HL-60/S4 treated with retinoic acid at 250 ng/mL for 4 days and 3 days (cell line): ENCODE measurements around the gene FRS2.

Experiments
- in situ Hi-C: fragments of 300-500 bp; cut with MboI; formaldehyde crosslinking; loops from 2 replicates; pipeline ENCODE4 v1.7.0; 2022; ENCODE audit warnings: low sequenced_read_pairs

Gene FRS2

GRCh38 chr12:69500631-69501030 lies 30.4 kb downstream of the FRS2 start:
- in situ Hi-C loops = no loop called here

GRCh38 chr12:69501154-69501895 lies 31.1 kb downstream of the FRS2 start:
- in situ Hi-C loops = no loop called here

GRCh38 chr12:69502345-69503081 lies 32.3 kb downstream of the FRS2 start:
- in situ Hi-C loops = no loop called here

DNA sequence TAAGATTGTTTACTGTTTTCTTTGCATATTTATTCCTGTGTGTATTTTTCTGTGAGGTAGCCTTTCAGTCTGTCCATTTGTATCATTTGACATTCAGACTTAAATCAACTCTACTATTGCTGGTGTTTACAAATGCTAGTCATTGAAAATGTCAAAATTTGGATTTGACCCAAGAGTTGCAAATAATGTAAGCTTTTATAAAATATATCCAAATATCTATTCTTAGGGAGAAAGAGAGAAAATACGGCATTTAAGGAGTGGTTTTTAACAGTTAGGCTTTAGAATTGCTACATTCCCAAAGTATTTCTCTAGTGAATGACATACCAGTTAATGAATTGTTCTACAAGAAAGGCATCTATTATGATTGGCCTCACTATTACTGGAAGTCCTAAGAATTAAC lies 37.9 kb downstream of the FRS2 start:
- in situ Hi-C loops = no loop called here

DNA sequence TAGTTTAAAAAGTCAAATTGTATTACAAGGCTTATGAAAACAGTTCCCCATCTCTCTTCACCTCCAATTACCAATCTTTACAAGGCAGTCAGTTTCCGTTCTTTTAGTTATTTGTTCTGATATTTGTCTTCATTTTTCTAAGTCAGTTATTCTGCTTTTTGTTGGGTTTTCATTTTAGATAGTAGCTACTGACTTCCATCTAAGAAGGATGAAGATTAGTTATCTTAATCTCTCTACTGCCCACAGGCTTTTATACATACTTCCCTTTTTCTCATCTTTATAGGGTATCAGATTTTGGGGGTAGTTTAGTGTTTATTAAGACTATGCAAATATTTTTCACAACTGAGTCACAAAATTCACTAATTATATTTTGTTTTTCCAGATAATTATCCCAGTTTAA lies 38.4 kb downstream of the FRS2 start:
- in situ Hi-C loops = no loop called here

GRCh38 chr12:69509308-69509736 lies 39.1 kb downstream of the FRS2 start:
- in situ Hi-C loops = no loop called here

- in situ Hi-C loops = no loop called here
Measured at GRCh38 chr12:69509904-69510827, 40.0 kb downstream of the FRS2 start.

- in situ Hi-C loops = no loop called here
Measured at GRCh38 chr12:69511016-69511415, 40.8 kb downstream of the FRS2 start.

DNA sequence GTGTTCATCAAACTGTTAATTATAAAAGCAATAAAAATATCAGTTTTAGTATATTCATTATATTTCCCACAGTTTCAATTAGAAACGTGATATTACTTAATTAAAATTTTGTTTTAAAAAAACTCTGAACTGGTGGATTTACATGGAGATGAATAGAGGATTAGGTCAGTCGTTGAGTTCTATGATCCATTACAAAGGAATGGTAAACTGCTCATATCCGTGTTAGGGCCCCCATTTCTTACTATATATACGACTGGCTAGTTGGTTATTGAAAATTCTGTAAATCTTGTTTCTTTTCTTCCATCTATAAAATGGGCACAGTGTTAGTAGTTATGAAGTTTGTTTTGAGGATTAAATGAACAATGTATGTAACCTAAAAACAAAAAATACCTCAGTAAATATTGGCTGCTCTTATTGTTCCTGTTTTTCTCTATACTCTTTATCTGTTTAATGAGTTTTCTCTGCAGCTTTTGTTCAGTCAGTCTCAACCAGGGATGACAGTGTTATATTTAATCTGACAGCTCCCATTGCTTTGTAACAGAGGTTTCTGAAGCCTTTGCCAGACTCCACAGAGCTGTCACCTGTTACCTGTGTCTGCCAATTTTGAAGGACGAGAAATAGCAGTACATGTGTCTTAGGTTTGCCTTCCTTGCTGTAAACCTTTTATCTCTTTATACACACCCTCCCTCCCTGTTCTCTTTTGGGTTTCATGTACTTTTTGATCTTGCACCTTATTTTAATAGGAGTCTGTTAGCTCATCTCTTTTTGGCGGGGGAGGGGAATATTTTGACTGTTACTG lies 41.5 kb downstream of the FRS2 start:
- in situ Hi-C loops = no loop called here

- in situ Hi-C loops = no loop called here
Measured at GRCh38 chr12:69512820-69513219, 42.6 kb downstream of the FRS2 start.

GRCh38 chr12:69513297-69513696 lies 43.1 kb downstream of the FRS2 start:
- in situ Hi-C loops = no loop called here

GRCh38 chr12:69514111-69514510 lies 43.9 kb downstream of the FRS2 start:
- in situ Hi-C loops = no loop called here

GRCh38 chr12:69514845-69515244 lies 44.7 kb downstream of the FRS2 start:
- in situ Hi-C loops = no loop called here

DNA sequence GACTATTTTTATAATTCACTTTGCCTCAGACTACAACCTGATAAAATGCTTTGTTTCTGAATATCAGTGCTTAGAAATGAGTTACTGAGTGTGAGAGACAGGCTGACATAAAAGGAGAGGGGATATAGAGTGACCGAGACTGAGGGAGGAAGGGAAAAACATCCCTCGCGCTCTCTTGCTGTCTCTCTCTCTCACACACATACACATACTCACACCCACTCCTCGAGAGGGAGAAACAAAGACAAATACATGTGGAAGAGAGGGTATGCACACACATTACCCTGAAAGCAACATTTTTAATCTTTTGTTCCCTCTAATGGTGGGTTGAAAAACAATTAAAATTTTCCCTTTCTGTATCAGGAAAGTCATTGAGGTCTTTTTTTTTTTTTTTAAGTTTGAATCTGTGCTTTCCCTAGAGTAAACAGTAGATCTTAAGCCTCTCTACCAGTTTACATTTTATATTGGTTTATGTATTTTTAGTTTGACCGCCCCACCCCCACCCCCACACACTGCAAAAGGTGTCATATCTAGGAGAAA lies 45.3 kb downstream of the FRS2 start:
- in situ Hi-C loops = no loop called here

DNA sequence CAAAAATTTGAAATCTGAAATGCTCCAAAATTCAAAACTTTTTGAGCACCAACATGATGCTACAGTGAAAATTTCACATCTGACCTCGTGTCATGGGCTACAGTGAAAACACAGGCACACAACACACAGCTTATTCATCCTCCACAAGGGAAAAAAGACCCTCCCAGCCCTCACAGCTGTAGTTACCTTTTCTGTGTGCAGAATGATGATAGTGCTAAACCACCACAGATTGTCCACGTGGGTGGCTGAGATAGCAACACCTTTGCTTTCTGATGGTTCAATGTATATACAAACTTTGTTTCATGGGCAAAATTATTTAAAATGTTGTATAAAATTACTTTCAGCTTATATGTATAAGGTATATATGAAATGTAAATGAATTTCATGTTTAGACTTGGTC lies 46.8 kb downstream of the FRS2 start:
- in situ Hi-C loops = no loop called here

DNA sequence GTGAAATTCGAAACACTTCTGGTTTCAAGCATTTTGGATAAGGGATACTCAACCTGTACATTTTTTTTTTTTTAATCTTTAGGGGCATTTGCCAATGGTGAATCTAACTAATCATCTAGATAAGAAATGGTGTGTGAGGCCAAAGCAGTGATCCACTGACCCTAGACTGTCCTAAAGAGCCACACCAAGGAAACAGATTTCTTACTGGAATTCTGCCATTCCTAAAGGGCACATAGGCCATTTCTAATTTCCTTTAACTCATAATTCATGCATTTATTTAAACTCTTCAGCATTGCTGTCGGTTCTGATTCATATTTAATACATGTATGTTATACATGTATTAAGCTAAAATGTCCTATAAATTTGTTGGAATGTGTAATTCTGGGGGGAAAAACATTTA lies 47.2 kb downstream of the FRS2 start:
- in situ Hi-C loops = no loop called here

DNA sequence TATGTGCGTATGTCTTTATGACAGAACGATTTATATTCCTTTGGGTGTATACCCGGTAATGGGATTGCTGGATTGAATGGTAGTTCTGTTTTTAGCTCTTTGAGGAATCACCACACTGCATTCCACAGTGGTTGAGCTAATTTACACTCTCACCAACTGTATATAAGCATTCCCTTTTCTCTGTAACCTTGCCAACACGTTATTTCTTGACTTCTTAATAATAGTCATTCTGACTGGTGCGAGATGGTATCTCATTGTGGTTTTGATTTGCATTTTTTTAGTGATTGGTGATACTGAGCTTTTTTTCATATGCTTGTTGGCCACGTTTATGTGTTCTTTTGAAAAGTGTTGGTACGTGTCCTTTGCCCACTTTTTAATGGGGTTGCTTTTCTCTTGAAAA lies 49.7 kb downstream of the FRS2 start:
- in situ Hi-C loops = no loop called here

DNA sequence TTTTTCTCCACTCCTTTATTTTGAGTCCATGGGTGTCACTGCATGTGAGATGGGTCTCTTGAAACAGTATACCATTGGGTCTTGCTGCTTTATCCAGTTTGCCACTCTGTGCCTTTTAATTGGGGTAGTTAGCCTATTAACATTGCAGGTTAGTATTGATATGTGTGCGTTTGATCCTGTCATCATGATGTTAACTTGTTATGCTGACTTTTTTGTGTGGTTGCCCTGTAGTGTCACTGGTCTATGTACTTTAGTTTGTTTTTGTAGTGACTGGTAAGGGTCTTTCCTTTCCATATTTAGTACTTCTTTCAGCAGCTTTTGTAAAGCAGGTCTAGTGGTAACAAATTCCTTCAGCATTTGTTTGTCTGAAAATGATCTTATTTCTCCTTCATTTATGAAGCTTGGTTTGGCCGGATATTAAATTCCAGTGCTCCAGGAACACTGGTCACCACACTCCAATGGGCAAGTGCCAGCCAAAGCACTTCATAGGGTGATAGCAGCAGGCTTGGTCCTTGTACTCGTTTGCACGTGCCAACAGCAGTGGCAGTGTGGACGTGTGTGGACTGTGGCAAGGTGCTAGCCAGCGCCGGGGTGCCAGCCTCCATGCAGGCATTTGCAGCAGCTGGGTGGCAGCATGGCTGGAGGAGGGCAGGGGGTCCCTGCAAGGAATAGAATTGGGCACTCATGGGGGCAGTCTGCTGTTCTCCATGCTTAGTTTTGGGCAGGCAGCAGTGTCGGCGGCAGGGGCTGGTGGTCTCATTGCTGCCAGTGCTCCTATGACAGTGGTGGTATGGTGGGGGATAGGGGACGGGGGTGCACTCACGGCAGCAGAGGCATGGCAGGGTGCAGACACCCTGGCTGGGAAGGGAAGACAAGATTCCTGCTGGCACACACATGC lies 53.5 kb downstream of the FRS2 start:
- in situ Hi-C loops = no loop called here

DNA sequence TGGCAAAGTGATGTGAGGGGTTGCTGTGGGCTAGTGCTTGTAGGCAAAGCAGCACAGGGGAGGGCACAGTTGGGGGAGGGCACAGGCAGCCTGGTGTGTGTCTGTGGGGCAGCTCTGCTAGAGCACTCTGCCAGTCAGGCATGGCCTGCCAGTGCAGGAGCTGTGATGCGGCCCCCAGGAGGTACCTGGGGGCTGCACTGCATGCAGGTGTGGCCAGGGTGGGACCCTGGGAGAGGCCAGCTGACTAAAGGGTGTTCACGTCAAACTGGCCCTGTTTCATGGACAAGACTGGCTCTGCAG lies 54.1 kb downstream of the FRS2 start:
- in situ Hi-C loops = no loop called here
